ENCODE data around the gene MYLK4.

MYLK4 gene

GRCh38 chr6:2781685-2782355 lies 31.1 kb upstream of the MYLK4 start:
- Histone ChIP-seq H2AFZ (no peak overlapping the region), H3K4me1 (no peaks in the 10 kb centered on the region), H3K4me2 (ENCODE audit: low read length) (no peak overlapping the region), H3K9ac (no peak overlapping the region), H3K27ac (no peak overlapping the region), H3K79me2 (peaks cover 50% of the 10 kb centered on the region), H3K36me3 (ENCODE audit: control insufficient read depth, insufficient read depth, low read length) (no peaks in the 10 kb centered on the region), H3K9me3 (ENCODE audit: control insufficient read depth, low read length) (no peaks in the 10 kb centered on the region), H3K4me3 (ENCODE audit: low read depth, low read length) (no peak overlapping the region), H3K27me3 (ENCODE audit: control insufficient read depth, insufficient read depth, low read length) (no peaks in the 10 kb centered on the region)
- TF ChIP-seq CTCF (IDR thresholded peaks at IDR 0.05): no peak

GRCh38 chr6:2780102-2780737 lies 29.5 kb upstream of the MYLK4 start:
- no peak overlapping the region for H3K4me3 ChIP-seq (ENCODE audit: low read depth, low read length)
- no peak for TF ChIP-seq CTCF (IDR thresholded peaks at IDR 0.05)
- H3K36me3 ChIP-seq (ENCODE audit: control insufficient read depth, insufficient read depth, low read length): no peaks in the 10 kb centered on the region

GRCh38 chr6:2777249-2777648 lies 26.5 kb upstream of the MYLK4 start:
- Histone ChIP-seq H3K9me3 (ENCODE audit: control insufficient read depth, low read length) (no peaks in the 10 kb centered on the region), H3K79me2 (peaks cover 74% of the 10 kb centered on the region), H2AFZ (no peak overlapping the region), H3K9ac (no peak overlapping the region), H3K4me2 (ENCODE audit: low read length) (no peak overlapping the region), H3K36me3 (ENCODE audit: control insufficient read depth, insufficient read depth, low read length) (no peaks in the 10 kb centered on the region), H3K4me1 (peaks cover 2% of the 10 kb centered on the region), H3K4me3 (ENCODE audit: low read depth, low read length) (no peak overlapping the region), H3K27me3 (ENCODE audit: control insufficient read depth, insufficient read depth, low read length) (no peaks in the 10 kb centered on the region), H3K27ac (no peak overlapping the region)
- TF ChIP-seq CTCF (IDR thresholded peaks at IDR 0.05): no peak

More at GRCh38 chr6:2780102-2780737, 29.5 kb upstream of the MYLK4 start:
- no peak overlapping the region for H3K27ac ChIP-seq
- H3K4me1 ChIP-seq: no peaks in the 10 kb centered on the region
- peaks cover 61% of the 10 kb centered on the region for H3K79me2 ChIP-seq
- no peak overlapping the region for H2AFZ ChIP-seq
- H3K4me2 ChIP-seq (ENCODE audit: low read length): no peak overlapping the region
- H3K9ac ChIP-seq: no peak overlapping the region
- H3K27me3 ChIP-seq (ENCODE audit: control insufficient read depth, insufficient read depth, low read length): no peaks in the 10 kb centered on the region
- no peaks in the 10 kb centered on the region for H3K9me3 ChIP-seq (ENCODE audit: control insufficient read depth, low read length)

- no peaks in the 10 kb centered on the region for H3K36me3 ChIP-seq (ENCODE audit: control insufficient read depth, insufficient read depth, low read length)
- H2AFZ ChIP-seq: no peak overlapping the region
- no peak overlapping the region for H3K4me2 ChIP-seq (ENCODE audit: low read length)
- no peaks in the 10 kb centered on the region for H3K27me3 ChIP-seq (ENCODE audit: control insufficient read depth, insufficient read depth, low read length)
- H3K9ac ChIP-seq: no peak overlapping the region
- TF ChIP-seq CTCF (IDR thresholded peaks at IDR 0.05): no peak
- H3K4me3 ChIP-seq (ENCODE audit: low read depth, low read length): no peak overlapping the region
- peaks cover 2% of the 10 kb centered on the region for H3K4me1 ChIP-seq
- H3K79me2 ChIP-seq: peaks cover 75% of the 10 kb centered on the region
- H3K27ac ChIP-seq: no peak overlapping the region
- no peaks in the 10 kb centered on the region for H3K9me3 ChIP-seq (ENCODE audit: control insufficient read depth, low read length)
These were observed 24.3 kb upstream of the MYLK4 start for GRCh38 chr6:2775003-2775402.

GRCh38 chr6:2773449-2773848 lies 22.7 kb upstream of the MYLK4 start:
- Histone ChIP-seq H3K9me3 (ENCODE audit: control insufficient read depth, low read length) (no peaks in the 10 kb centered on the region), H2AFZ (no peak overlapping the region), H3K9ac (no peak overlapping the region), H3K79me2 (peaks cover 78% of the 10 kb centered on the region), H3K36me3 (ENCODE audit: control insufficient read depth, insufficient read depth, low read length) (no peaks in the 10 kb centered on the region), H3K27me3 (ENCODE audit: control insufficient read depth, insufficient read depth, low read length) (no peaks in the 10 kb centered on the region), H3K27ac (no peak overlapping the region), H3K4me2 (ENCODE audit: low read length) (no peak overlapping the region), H3K4me3 (ENCODE audit: low read depth, low read length) (no peak overlapping the region), H3K4me1 (peaks cover 5% of the 10 kb centered on the region)
- no peak for TF ChIP-seq CTCF (IDR thresholded peaks at IDR 0.05)
